CD4-positive, alpha-beta T cell (primary cell): Measurements from ENCODE around the gene MPG. TPM values are rescaled to one million over a fixed set of nuclear protein-coding genes. Genes with fewer than 3 reads are reported as not detected.
A peak's percentile ranks its signal among the peaks of the same experiment; 100 is the strongest.

Experiments
- ATAC-seq: fragments of 200-7000 bp; cut with Tn5 transposase; one replicate; pipeline ENCODE4 v1.10.0; 2022; ENCODE audit warnings: mild to moderate bottlenecking; ENCODE audit not compliant: poor library complexity
- CTCF ChIA-PET: fragments of 350-600 bp; sonication (Branson Sonifier 250); formaldehyde crosslinking; loops from one replicate; lab custom pipeline; 2021; ENCODE audit warnings: antibody characterized with exemption, inconsistent platforms; lab: Charles Lee
- POLR2A ChIA-PET: fragments of 350-600 bp; sonication (Branson Sonifier 250); formaldehyde crosslinking; loops from one replicate; lab custom pipeline; 2021; ENCODE audit warnings: antibody characterized with exemption, inconsistent platforms; lab: Charles Lee
- DNase-seq, 14 experiments: peaks; one replicate each; pipeline ENCODE4 v3.0.0-alpha.2; 2013 to 2020; ENCODE audit warnings: mixed read lengths in 2 of 14
- H3K27ac ChIP-seq, 2 donors: one replicate each; pipeline versions ENCODE4 v1.5.1 to v1.7.0; 2013; ENCODE audit warnings: low read length in 2 of 2, low read depth in 1 of 2, mild to moderate bottlenecking in 1 of 2
- H3K27me3 ChIP-seq, 2 experiments: 1 replicate in 1 of 2; 2 replicates in 1 of 2; pipeline versions ENCODE4 v1.6.1 to v1.7.0; 2013; ENCODE audit warnings: low read length in 2 of 2, control low read depth in 1 of 2, mild to moderate bottlenecking in 1 of 2, moderate library complexity in 1 of 2; ENCODE audit not compliant: insufficient read depth in 2 of 2, control insufficient read depth in 1 of 2
- H3K36me3 ChIP-seq: one replicate; pipeline ENCODE4 v1.6.1; 2013; ENCODE audit warnings: low read length, control low read depth; ENCODE audit not compliant: insufficient read depth
- H3K4me1 ChIP-seq: one replicate; pipeline ENCODE4 v1.6.1; 2013; ENCODE audit warnings: low read length, control low read depth; ENCODE audit not compliant: insufficient read depth
- H3K4me3 ChIP-seq: one replicate; pipeline ENCODE4 v1.5.1; 2013; ENCODE audit warnings: mild to moderate bottlenecking, low read length, moderate library complexity
- H3K9me3 ChIP-seq, 2 experiments: 1 replicate in 1 of 2; 2 replicates in 1 of 2; pipeline versions ENCODE4 v1.6.1 to v1.7.0; 2013; ENCODE audit warnings: low read length in 2 of 2, mild to moderate bottlenecking in 2 of 2, control low read depth in 1 of 2, moderate library complexity in 1 of 2; ENCODE audit not compliant: control insufficient read depth in 1 of 2, insufficient read depth in 1 of 2
- H3K27ac Mint-ChIP-seq: one replicate; pipeline ENCODE4 v1.8.0; 2020; ENCODE audit warnings: mixed read lengths
- H3K27me3 Mint-ChIP-seq: one replicate; pipeline ENCODE4 v1.8.0; 2021; ENCODE audit warnings: mixed read lengths
- H3K36me3 Mint-ChIP-seq: one replicate; pipeline ENCODE4 v1.8.0; 2021; ENCODE audit warnings: low read depth, mixed read lengths
- H3K4me1 Mint-ChIP-seq: one replicate; pipeline ENCODE4 v1.8.0; 2021; ENCODE audit warnings: low read depth, mixed read lengths
- H3K4me3 Mint-ChIP-seq: one replicate; pipeline ENCODE4 v1.8.0; 2020; ENCODE audit warnings: mild to moderate bottlenecking, mixed read lengths
- H3K9me3 Mint-ChIP-seq: one replicate; pipeline ENCODE4 v1.8.0; 2020; ENCODE audit warnings: mixed read lengths
- intact Hi-C, 2 experiments: fragments of 100-400 bp; cut with DNase I in 1 of 2; cut with micrococcal nuclease in 1 of 2; formaldehyde crosslinking; loops; one replicate each; pipeline versions ENCODE4 v1.15.1 to v1.9.0; 2023 to 2025; cut with DNase I, micrococcal nuclease
- total RNA-seq, 174 experiments: library from RNA in 2 of 174; stranded (reverse) in 2 of 174; gene quantifications; one replicate each; pipeline ENCODE4 v1.2.3 and lab custom pipeline; 2021 to 2026
- TF ChIP-seq, protein P1 (sequence below): fragments of 200-600 bp; IDR thresholded peaks from one replicate; pipeline ENCODE4 v1.8.0; 2022; ENCODE audit warnings: antibody characterized with exemption, mild to moderate bottlenecking

MPG gene
- total RNA-seq, 2 experiments from 2014 or later = 14.1 to 17.1 TPM

GRCh38 chr16:76535-77272 is 1.3 kb upstream of the MPG start:
- H3K4me3 ChIP-seq = peak overlapping the region; percentile 73
- Mint-ChIP-seq H3K27me3 (peaks cover 24% of the 10 kb centered on the region), H3K36me3 (no peaks in the 10 kb centered on the region), H3K4me1 (peaks cover 26% of the 10 kb centered on the region), H3K4me3 (peak overlapping the region; percentile 86), H3K9me3 (no peaks in the 10 kb centered on the region), H3K27ac (peak overlapping the region; percentile 20)
- H3K9me3 ChIP-seq = peaks cover 0 to 3% of the 10 kb centered on the region in 2 experiments
- no peak overlapping the region for H3K27ac ChIP-seq
- DNase-seq (peak in 1 of 14 experiments; percentile 21), ATAC-seq (no peak)
- H3K36me3 ChIP-seq = peaks cover 7% of the 10 kb centered on the region
- peaks cover 41% of the 10 kb centered on the region for H3K4me1 ChIP-seq
- CTCF ChIA-PET = interaction anchor here (1.6 to 2.6 kb wide), 2 partner anchors 20 to 31 kb away, joined by 7 to 13 read pairs; no protein-coding TSS in a partner anchor
- TF ChIP-seq, protein P1, sequence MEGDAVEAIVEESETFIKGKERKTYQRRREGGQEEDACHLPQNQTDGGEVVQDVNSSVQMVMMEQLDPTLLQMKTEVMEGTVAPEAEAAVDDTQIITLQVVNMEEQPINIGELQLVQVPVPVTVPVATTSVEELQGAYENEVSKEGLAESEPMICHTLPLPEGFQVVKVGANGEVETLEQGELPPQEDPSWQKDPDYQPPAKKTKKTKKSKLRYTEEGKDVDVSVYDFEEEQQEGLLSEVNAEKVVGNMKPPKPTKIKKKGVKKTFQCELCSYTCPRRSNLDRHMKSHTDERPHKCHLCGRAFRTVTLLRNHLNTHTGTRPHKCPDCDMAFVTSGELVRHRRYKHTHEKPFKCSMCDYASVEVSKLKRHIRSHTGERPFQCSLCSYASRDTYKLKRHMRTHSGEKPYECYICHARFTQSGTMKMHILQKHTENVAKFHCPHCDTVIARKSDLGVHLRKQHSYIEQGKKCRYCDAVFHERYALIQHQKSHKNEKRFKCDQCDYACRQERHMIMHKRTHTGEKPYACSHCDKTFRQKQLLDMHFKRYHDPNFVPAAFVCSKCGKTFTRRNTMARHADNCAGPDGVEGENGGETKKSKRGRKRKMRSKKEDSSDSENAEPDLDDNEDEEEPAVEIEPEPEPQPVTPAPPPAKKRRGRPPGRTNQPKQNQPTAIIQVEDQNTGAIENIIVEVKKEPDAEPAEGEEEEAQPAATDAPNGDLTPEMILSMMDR = no peak
- intact Hi-C loops = no loop called here
- peaks cover 10 to 19% of the 10 kb centered on the region in 2 experiments for H3K27me3 ChIP-seq
- POLR2A ChIA-PET = interaction anchor here (0.6 kb wide), 1 partner anchor 20 kb away, joined by 3 read pairs; no protein-coding TSS in a partner anchor

DNA sequence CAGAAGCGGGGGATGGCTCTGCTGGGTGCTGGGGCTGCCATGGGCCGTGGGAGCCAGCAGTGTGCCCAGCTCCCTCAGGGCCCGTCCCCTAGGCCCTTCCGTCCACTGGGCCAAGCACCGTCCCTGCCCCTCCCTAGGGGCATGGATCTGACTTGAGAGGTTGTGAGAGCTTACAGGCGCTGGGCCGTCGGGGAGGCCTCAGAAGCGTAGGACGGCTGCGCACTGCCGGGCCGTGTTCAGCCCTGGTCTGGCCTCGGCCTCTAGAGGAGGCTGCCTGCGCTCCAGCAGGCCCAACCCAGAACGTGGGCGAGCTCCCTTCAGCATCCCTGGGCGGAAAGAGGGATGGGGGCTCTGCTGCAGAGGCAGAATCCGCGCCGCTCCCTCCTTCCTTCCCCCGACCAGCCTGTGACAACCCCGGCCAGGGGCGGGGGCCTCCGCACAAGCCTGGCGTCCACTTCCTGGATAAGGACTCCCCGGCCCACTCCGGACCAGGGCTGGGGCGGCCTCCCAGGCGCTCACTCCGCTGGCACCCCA is 685 bp upstream of the MPG start:
- Mint-ChIP-seq H3K4me1 (peaks cover 26% of the 10 kb centered on the region), H3K27me3 (peaks cover 23% of the 10 kb centered on the region), H3K27ac (peak overlapping the region; percentile 20), H3K4me3 (peak overlapping the region; percentile 86), H3K9me3 (no peaks in the 10 kb centered on the region), H3K36me3 (no peaks in the 10 kb centered on the region)
- TF ChIP-seq, protein P1 = no peak
- Histone ChIP-seq H3K9me3 (no peaks in the 10 kb centered on the region), H3K27me3 (peaks cover 10 to 16% of the 10 kb centered on the region in 2 experiments), H3K27ac (no peak overlapping the region), H3K36me3 (peaks cover 8% of the 10 kb centered on the region), H3K4me3 (peak overlapping the region; percentile 73), H3K4me1 (peaks cover 37% of the 10 kb centered on the region)
- ChIA-PET POLR2A (interaction anchor here (0.6 kb wide), 1 partner anchor 19 kb away, joined by 3 read pairs; no protein-coding TSS in a partner anchor), CTCF (interaction anchor here (1.6 to 2.6 kb wide), 2 partner anchors 19 to 30 kb away, joined by 7 to 13 read pairs; no protein-coding TSS in a partner anchor)
- peak in 5 of 14 experiments; percentile 34 to 48 (median 40) for DNase-seq
- intact Hi-C loops = no loop called here
- peak; percentile 15 for ATAC-seq

DNA sequence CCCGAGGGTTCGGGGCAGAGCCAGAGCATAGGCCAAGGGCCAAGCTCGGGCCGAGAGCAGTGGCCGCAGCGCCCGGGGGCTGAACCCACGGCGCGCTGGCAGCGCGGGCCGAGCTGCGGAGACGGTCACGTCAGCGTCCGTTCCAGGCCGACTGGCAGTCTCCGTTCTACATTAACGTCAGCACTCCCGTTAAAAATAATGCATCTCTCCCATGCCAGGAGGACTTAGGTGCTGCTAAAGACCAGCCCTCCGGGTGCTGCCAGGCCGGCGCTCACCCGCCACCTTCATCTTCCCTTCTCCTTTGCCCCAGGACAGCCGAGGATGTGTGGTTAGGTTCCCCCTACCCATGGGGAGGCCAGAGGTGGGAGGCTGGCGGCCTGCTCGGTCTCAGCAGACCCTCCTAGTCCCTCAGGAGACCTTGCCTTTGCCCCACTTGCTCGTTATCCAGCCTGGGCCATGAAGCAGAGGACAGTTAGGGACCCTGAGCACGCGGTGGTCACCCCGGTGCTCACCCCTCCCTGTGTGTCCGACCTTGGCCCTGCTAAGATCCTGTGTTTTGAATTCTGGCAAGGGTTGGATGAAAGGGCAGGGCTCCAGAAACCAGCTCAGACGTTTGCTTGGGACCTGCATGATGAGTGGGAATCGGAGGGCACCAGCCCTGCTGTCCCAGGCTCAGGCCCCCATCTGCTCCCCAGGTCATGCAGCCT is 572 bp downstream of the MPG start:
- H3K27ac ChIP-seq = peak overlapping the region in 1 of 2 donors; percentile 40
- Mint-ChIP-seq H3K4me3 (peak overlapping the region; percentile 91), H3K9me3 (no peaks in the 10 kb centered on the region), H3K27me3 (peaks cover 14% of the 10 kb centered on the region), H3K4me1 (peaks cover 32% of the 10 kb centered on the region), H3K27ac (peak overlapping the region; percentile 77), H3K36me3 (peaks cover 1% of the 10 kb centered on the region)
- H3K27me3 ChIP-seq = peaks cover under 1 to 7% of the 10 kb centered on the region in 2 experiments
- H3K4me3 ChIP-seq = peak overlapping the region; percentile 73
- TF ChIP-seq, protein P1 = no peak
- H3K36me3 ChIP-seq = peaks cover 9% of the 10 kb centered on the region
- ChIA-PET CTCF (interaction anchor here (1.5 to 1.6 kb wide), 3 partner anchors 13 to 29 kb away, joined by 5 to 7 read pairs (median 5); no protein-coding TSS in a partner anchor), POLR2A (interaction anchor here (1.6 to 1.9 kb wide), 2 partner anchors 18 to 26 kb away, joined by 5 to 6 read pairs; partner anchors contain the start of genes POLR3K and SNRNP25)
- intact Hi-C loops = loop anchor here in 1 of 2 experiments (2.0 kb wide), 1 partner anchor 24 kb away; no protein-coding TSS in a partner anchor
- ATAC-seq = peak; percentile 10
- peaks cover 38% of the 10 kb centered on the region for H3K4me1 ChIP-seq
- no peaks in the 10 kb centered on the region for H3K9me3 ChIP-seq
- peak in 2 of 14 experiments; percentile 11 to 17 for DNase-seq
